WI38 (cell line): ENCODE data around the gene PCDHA10.
A peak's percentile ranks its signal among the peaks of the same experiment; 100 is the strongest.
"Not testable (repeated sequence)": the region's sequence is repeated elsewhere in the genome, so short reads cannot be mapped to it uniquely, and the experiment has no call there.

ENCODE experiments used
- H3K4me3 ChIP-seq: 2 replicates; pipeline ENCODE4 v1.5.1; 2011; ENCODE audit warnings: low read depth, mild to moderate bottlenecking, control low read depth, low read length
- CTCF ChIP-seq: IDR thresholded peaks from 2 replicates; pipeline ENCODE4 v1.5.1; 2012; ENCODE audit warnings: low read depth, mild to moderate bottlenecking, control low read depth, low read length

PCDHA10 gene

GRCh38 chr5:140855772-140856674, at the start of gene PCDHA10:
TSS of gene PCDHA10 (plus strand) at chr5:140855897. CDS start at chr5:140856049, 152 bp downstream.
- TF ChIP-seq CTCF: no peak

GRCh38 chr5:140806834-140807775, 48.6 kb upstream of the PCDHA10 start, which contains the start of gene PCDHA4:
TSS of gene PCDHA4 (plus strand) at chr5:140807068.
- no peak within 1 kb of the TSS for H3K4me3 ChIP-seq
- peak; percentile 25; the same call in 1 of the 2 replicates for TF ChIP-seq CTCF

More at GRCh38 chr5:140855772-140856674, at the start of gene PCDHA10:
- no peak within 1 kb of the TSS for H3K4me3 ChIP-seq

GRCh38 chr5:140808241-140808888, 47.3 kb upstream of the PCDHA10 start:
- H3K4me3 ChIP-seq: not testable (repeated sequence)

- TF ChIP-seq CTCF: no peak
- no peak overlapping the region for H3K4me3 ChIP-seq
Measured at GRCh38 chr5:140808889-140809291, 46.8 kb upstream of the PCDHA10 start.

GRCh38 chr5:140821375-140822280, 34.1 kb upstream of the PCDHA10 start, which contains the start of gene PCDHA5:
TSS of gene PCDHA5 (plus strand) at chr5:140821613.
- TF ChIP-seq CTCF: 0 out of 2 replicates have a peak, but pooled peaks have one; percentile 12
- H3K4me3 ChIP-seq: no peak within 1 kb of the TSS

- H3K4me3 ChIP-seq: no peak overlapping the region
- TF ChIP-seq CTCF: no peak
Measured at GRCh38 chr5:140822281-140822629, 33.4 kb upstream of the PCDHA10 start.

GRCh38 chr5:140822969-140823368, 32.7 kb upstream of the PCDHA10 start:
- H3K4me3 ChIP-seq: not testable (repeated sequence)
